Astrocyte (in vitro differentiated cells and primary cell): ENCODE measurements around the gene SAP30BP. TPM values are rescaled to one million over a fixed set of nuclear protein-coding genes. Genes with fewer than 3 reads are reported as not detected.

Source experiments
- DNase-seq: peaks from one replicate; pipeline ENCODE4 v3.0.0-alpha.2; 2010; ENCODE audit warnings: low read depth
- FAIRE-seq: peaks from 2 replicates; lab custom pipeline; 2011; peaks lifted over from hg19 to GRCh38; lab: Jason Lieb, UNC
- H2AFZ ChIP-seq: 2 replicates; pipeline ENCODE4 v1.6.0; 2012; ENCODE audit warnings: low read depth, low read length, inconsistent platforms
- H3K27ac ChIP-seq: 2 replicates; pipeline ENCODE4 v1.5.1; 2011; ENCODE audit warnings: low read depth, low read length, inconsistent platforms
- H3K27me3 ChIP-seq: 2 replicates; pipeline ENCODE4 v1.6.0; 2011; ENCODE audit warnings: low read length, inconsistent platforms; ENCODE audit not compliant: insufficient read depth
- H3K36me3 ChIP-seq: 2 replicates; pipeline ENCODE4 v1.5.1; 2011; ENCODE audit warnings: low read length, inconsistent platforms; ENCODE audit not compliant: insufficient read depth
- H3K4me1 ChIP-seq: 2 replicates; pipeline ENCODE4 v1.5.1; 2011; ENCODE audit warnings: low read length, inconsistent platforms; ENCODE audit not compliant: insufficient read depth
- H3K4me2 ChIP-seq: 2 replicates; pipeline ENCODE4 v1.6.0; 2012; ENCODE audit warnings: low read length, inconsistent platforms
- H3K4me3 ChIP-seq: 2 replicates; pipeline ENCODE4 v1.5.1; 2011; ENCODE audit warnings: low read depth, mild to moderate bottlenecking, low read length, inconsistent platforms; ENCODE audit not compliant: insufficient read depth
- H3K79me2 ChIP-seq: 2 replicates; pipeline ENCODE4 v1.6.0; 2012; ENCODE audit warnings: mild to moderate bottlenecking, low read length, inconsistent platforms; ENCODE audit not compliant: insufficient read depth
- H3K9ac ChIP-seq: 2 replicates; pipeline ENCODE4 v1.6.0; 2012; ENCODE audit warnings: mild to moderate bottlenecking, low read length, inconsistent platforms
- H3K9me3 ChIP-seq: 2 replicates; pipeline ENCODE4 v1.5.1; 2012; ENCODE audit warnings: low read depth, mild to moderate bottlenecking, low read length, inconsistent platforms; ENCODE audit not compliant: insufficient read depth
- H4K20me1 ChIP-seq: 2 replicates; pipeline ENCODE4 v1.6.0; 2012; ENCODE audit warnings: low read length, inconsistent platforms; ENCODE audit not compliant: insufficient read depth
- H3K27ac Mint-ChIP-seq: one replicate; pipeline ENCODE4 v1.8.0; 2021; ENCODE audit warnings: mild to moderate bottlenecking, mixed read lengths; ENCODE audit not compliant: unreplicated experiment
- H3K27me3 Mint-ChIP-seq: one replicate; pipeline ENCODE4 v1.8.0; 2021; ENCODE audit warnings: low read depth, mixed read lengths; ENCODE audit not compliant: unreplicated experiment
- H3K36me3 Mint-ChIP-seq: one replicate; pipeline ENCODE4 v1.8.0; 2021; ENCODE audit warnings: low read depth, mixed read lengths; ENCODE audit not compliant: unreplicated experiment
- H3K4me1 Mint-ChIP-seq: one replicate; pipeline ENCODE4 v1.8.0; 2021; ENCODE audit warnings: low read depth, mixed read lengths; ENCODE audit not compliant: unreplicated experiment
- H3K4me3 Mint-ChIP-seq: one replicate; pipeline ENCODE4 v1.8.0; 2021; ENCODE audit warnings: mild to moderate bottlenecking, moderate library complexity, mixed read lengths; ENCODE audit not compliant: unreplicated experiment
- H3K9me3 Mint-ChIP-seq: one replicate; pipeline ENCODE4 v1.8.0; 2021; ENCODE audit warnings: mild to moderate bottlenecking, mixed read lengths; ENCODE audit not compliant: unreplicated experiment
- CTCF ChIP-seq: IDR thresholded peaks from 2 replicates; pipeline ENCODE4 v1.5.1; 2011; ENCODE audit warnings: low read depth, mild to moderate bottlenecking, inconsistent platforms, low read length, moderate library complexity; ENCODE audit not compliant: insufficient read depth
- EZH2 ChIP-seq: IDR thresholded peaks from 2 replicates; pipeline ENCODE4 v1.6.1; 2012; ENCODE audit warnings: mild to moderate bottlenecking, low read length, inconsistent platforms; ENCODE audit not compliant: insufficient read depth
- total RNA-seq: library from RNA; stranded (reverse); gene quantifications from 2 replicates; pipeline ENCODE4 v1.2.1, GENCODE V29; 2021

SAP30BP gene
- total RNA-seq, 1 donor from 2014 or later: 99.2 TPM

GRCh38 chr17:75634754-75635609 is 32.2 kb upstream of the SAP30BP start:
- H3K36me3 ChIP-seq: no peaks in the 10 kb centered on the region
- DNase-seq: no peak

GRCh38 chr17:75635610-75636202 is 31.4 kb upstream of the SAP30BP start:
- H3K79me2 ChIP-seq: no peaks in the 10 kb centered on the region
- H3K4me3 ChIP-seq: no peak overlapping the region
- DNase-seq: no peak
- H3K4me3 Mint-ChIP-seq: no peak overlapping the region
- FAIRE-seq: no peak
- no peaks in the 10 kb centered on the region for H3K9me3 Mint-ChIP-seq
- H3K9ac ChIP-seq: no peak overlapping the region
- H3K27me3 ChIP-seq: no peaks in the 10 kb centered on the region
- peaks cover 6% of the 10 kb centered on the region for H3K4me1 Mint-ChIP-seq
- no peaks in the 10 kb centered on the region for H3K27me3 Mint-ChIP-seq
- H3K4me1 ChIP-seq: peaks cover 13% of the 10 kb centered on the region
- no peak overlapping the region for H3K27ac Mint-ChIP-seq
- no peaks in the 10 kb centered on the region for H3K9me3 ChIP-seq
- H2AFZ ChIP-seq: no peak overlapping the region
- no peak for TF ChIP-seq EZH2
- no peak for TF ChIP-seq CTCF
- no peak overlapping the region for H3K4me2 ChIP-seq
- H3K27ac ChIP-seq: no peak overlapping the region
- peaks cover 7% of the 10 kb centered on the region for H4K20me1 ChIP-seq
- no peaks in the 10 kb centered on the region for H3K36me3 ChIP-seq
- peaks cover 6% of the 10 kb centered on the region for H3K36me3 Mint-ChIP-seq

More at GRCh38 chr17:75634754-75635609, 32.2 kb upstream of the SAP30BP start:
- Histone ChIP-seq H3K9ac (no peak overlapping the region), H2AFZ (no peak overlapping the region), H3K27ac (no peak overlapping the region), H4K20me1 (peaks cover 7% of the 10 kb centered on the region), H3K4me3 (no peak overlapping the region), H3K27me3 (no peaks in the 10 kb centered on the region), H3K79me2 (no peaks in the 10 kb centered on the region), H3K4me2 (no peak overlapping the region), H3K9me3 (no peaks in the 10 kb centered on the region), H3K4me1 (peaks cover 13% of the 10 kb centered on the region)
- Mint-ChIP-seq H3K9me3 (no peaks in the 10 kb centered on the region), H3K27ac (no peak overlapping the region), H3K27me3 (no peaks in the 10 kb centered on the region), H3K4me3 (no peak overlapping the region), H3K36me3 (peaks cover 6% of the 10 kb centered on the region), H3K4me1 (peaks cover 6% of the 10 kb centered on the region)
- no peak for TF ChIP-seq EZH2
- no peak for TF ChIP-seq CTCF
- FAIRE-seq: no peak
